ENCODE results near the gene KPNA4.

The KPNA4 gene

GRCh38 chr3:160448845-160449635, 116.3 kb downstream of the KPNA4 start:
- DNase-seq = peak; percentile 53 to 93

- DNase-seq = no peak
Measured at GRCh38 chr3:160447544-160447943, 117.8 kb downstream of the KPNA4 start.

- DNase-seq = no peak
Measured at GRCh38 chr3:160446522-160447056, 118.8 kb downstream of the KPNA4 start.

- no peak for DNase-seq
Measured at GRCh38 chr3:160445854-160446253, 119.5 kb downstream of the KPNA4 start.

All from NCI-H526 (cell line).